Activated naive CD4-positive, alpha-beta T cell treated with anti-CD3 and anti-CD28 coated beads, Interleukin-2, amount 50 U/mL, for 72 hours (primary cell): ENCODE measurements around the gene SMYD3. TPM values are rescaled to one million over a fixed set of nuclear protein-coding genes. Genes with fewer than 3 reads are reported as not detected.

ENCODE experiments used
- ATAC-seq, 2 donors: fragments of 150-1000 bp; cut with Tn5 transposase; 2 replicates each; pipeline ENCODE4 v1.10.0; 2021; ENCODE audit warnings: mild to moderate bottlenecking in 2 of 2, moderate library complexity in 2 of 2
- DNase-seq, 2 donors: peaks; one replicate each; pipeline ENCODE4 v3.0.0; 2021 to 2022; ENCODE audit warnings: low spot score in 2 of 2
- H3K27ac Mint-ChIP-seq, 2 donors: one replicate each; pipeline ENCODE4 v1.8.0; 2022; ENCODE audit warnings: mild to moderate bottlenecking in 2 of 2, mixed read lengths in 2 of 2
- H3K36me3 Mint-ChIP-seq, 2 donors: one replicate each; pipeline ENCODE4 v1.8.0; 2022; ENCODE audit warnings: mixed read lengths in 2 of 2
- H3K9me3 Mint-ChIP-seq, 2 donors: one replicate each; pipeline ENCODE4 v1.8.0; 2022; ENCODE audit warnings: mixed read lengths in 2 of 2
- total RNA-seq, 2 donors: library from RNA; stranded (reverse); gene quantifications; one replicate each; pipeline ENCODE4 v1.2.3, GENCODE V29; 2022

SMYD3 gene
- total RNA-seq: 10 to 100 TPM; 18.5 to 30.1 TPM

- peak; percentile 75 to 86 for DNase-seq
- peak; percentile 92 to 94 for ATAC-seq
- Mint-ChIP-seq H3K36me3 (peaks cover 11 to 19% of the 10 kb centered on the region in 2 donors), H3K27ac (peak within 1 kb of the TSS; percentile 84 to 89), H3K9me3 (no peaks in the 10 kb centered on the region)
Measured at GRCh38 chr1:246506674-246507481, at the start of gene SMYD3. Gene SMYD3, minus strand, starts transcription at chr1:246507279.

- H3K27ac Mint-ChIP-seq: no peak overlapping the region
- H3K9me3 Mint-ChIP-seq: no peaks in the 10 kb centered on the region
- no peak for DNase-seq
- peaks cover 14 to 24% of the 10 kb centered on the region in 2 donors for H3K36me3 Mint-ChIP-seq
- no peak for ATAC-seq
Measured at GRCh38 chr1:246554201-246554600, 47.1 kb upstream of the SMYD3 start.

DNA sequence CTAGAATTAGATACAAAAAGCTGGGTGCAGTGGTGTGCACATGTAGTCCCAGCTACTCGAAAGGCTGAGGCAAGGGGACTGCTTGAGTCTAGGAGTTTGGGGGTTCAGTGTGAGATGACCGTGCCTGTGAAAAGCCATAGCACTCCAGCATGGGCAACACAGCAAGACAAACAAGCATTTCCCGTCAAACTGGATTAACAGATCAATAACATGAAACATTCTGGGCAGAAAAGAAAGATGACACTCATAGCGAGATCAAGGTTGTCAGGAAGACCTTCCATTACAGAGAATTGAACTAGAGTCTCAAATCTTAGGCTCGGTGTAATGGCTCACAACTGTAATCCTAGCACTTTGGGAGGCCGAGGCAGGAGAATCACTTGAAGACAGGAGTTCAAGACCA lies 45.0 kb upstream of the SMYD3 start:
- H3K27ac Mint-ChIP-seq: no peak overlapping the region
- peaks cover 14 to 29% of the 10 kb centered on the region in 2 donors for H3K36me3 Mint-ChIP-seq
- no peak for DNase-seq
- no peaks in the 10 kb centered on the region for H3K9me3 Mint-ChIP-seq
- no peak for ATAC-seq

DNA sequence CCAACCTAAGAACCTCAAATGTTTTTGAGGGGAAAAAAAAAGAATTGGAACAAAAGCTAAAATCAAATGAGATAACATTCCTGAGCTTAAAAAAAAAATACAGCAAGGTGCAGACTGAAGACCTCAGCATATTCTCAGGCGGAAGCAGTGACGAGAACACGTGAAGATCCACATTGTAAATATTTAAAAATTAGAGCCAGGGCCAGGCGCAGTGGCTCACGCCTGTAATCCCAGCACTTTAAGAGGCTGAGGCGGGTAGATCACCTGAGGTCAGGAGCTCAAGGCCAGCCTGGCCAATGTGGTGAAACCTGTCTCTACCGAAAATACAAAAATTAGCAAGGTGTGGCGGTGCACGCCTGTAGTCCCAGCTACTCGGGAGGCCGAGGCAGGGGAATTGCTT lies 43.3 kb upstream of the SMYD3 start:
- Mint-ChIP-seq H3K36me3 (peaks cover 8 to 29% of the 10 kb centered on the region in 2 donors), H3K27ac (no peak overlapping the region), H3K9me3 (no peaks in the 10 kb centered on the region)
- DNase-seq (no peak), ATAC-seq (no peak)

GRCh38 chr1:246549665-246550064 lies 42.6 kb upstream of the SMYD3 start:
- Mint-ChIP-seq H3K9me3 (no peaks in the 10 kb centered on the region), H3K36me3 (peaks cover 8 to 23% of the 10 kb centered on the region in 2 donors), H3K27ac (peak overlapping the region in 1 of 2 donors; percentile 29)
- no peak for DNase-seq
- ATAC-seq: no peak

DNA sequence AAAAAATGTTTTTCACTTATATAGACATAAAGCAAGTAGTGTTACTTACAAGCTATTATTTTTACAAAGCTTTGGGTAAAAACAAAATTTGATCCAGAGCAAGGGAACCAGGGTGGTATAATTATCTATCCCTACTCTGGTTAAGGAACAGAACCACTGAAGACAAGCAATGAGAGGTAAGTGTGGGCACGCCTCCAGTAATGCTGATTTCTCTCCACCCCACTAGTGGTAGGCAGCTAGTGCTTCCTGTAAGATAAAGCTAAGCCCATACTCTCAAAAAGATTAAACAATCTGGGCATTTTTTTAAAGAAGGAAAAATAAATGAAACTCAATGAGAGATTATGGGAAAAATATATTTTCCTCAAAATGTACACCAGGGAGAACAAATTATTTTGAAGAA lies 36.9 kb upstream of the SMYD3 start:
- peaks cover 0 to 11% of the 10 kb centered on the region in 2 donors for H3K36me3 Mint-ChIP-seq
- DNase-seq: no peak
- no peak for ATAC-seq
- no peak overlapping the region for H3K27ac Mint-ChIP-seq
- no peaks in the 10 kb centered on the region for H3K9me3 Mint-ChIP-seq

- Mint-ChIP-seq H3K36me3 (peaks cover 0 to 5% of the 10 kb centered on the region in 2 donors), H3K27ac (no peak overlapping the region), H3K9me3 (no peaks in the 10 kb centered on the region)
- ATAC-seq (no peak), DNase-seq (no peak)
Measured at GRCh38 chr1:246540738-246541491, 33.8 kb upstream of the SMYD3 start.

DNA sequence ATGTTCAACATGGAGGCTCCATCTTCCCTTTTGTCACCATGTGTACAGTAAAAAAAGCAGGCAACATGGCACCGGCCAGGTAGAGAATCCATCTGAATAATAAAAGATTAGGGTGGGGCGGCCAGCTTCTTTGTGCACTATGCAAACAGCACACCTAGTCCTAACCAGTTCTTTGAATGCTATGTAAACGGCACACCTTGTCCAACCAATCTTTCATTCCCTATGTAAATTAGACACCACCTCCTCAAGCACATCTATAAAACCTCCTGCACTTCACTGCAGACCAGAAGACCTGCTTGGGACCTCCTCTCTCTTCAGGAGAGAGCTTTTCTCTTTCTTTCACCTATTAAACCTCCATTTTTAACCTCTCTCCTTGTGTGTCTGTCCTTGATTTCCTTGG lies 30.8 kb upstream of the SMYD3 start:
- no peak for ATAC-seq
- H3K36me3 Mint-ChIP-seq: peaks cover 0 to 5% of the 10 kb centered on the region in 2 donors
- DNase-seq: no peak
- no peaks in the 10 kb centered on the region for H3K9me3 Mint-ChIP-seq
- no peak overlapping the region for H3K27ac Mint-ChIP-seq

DNA sequence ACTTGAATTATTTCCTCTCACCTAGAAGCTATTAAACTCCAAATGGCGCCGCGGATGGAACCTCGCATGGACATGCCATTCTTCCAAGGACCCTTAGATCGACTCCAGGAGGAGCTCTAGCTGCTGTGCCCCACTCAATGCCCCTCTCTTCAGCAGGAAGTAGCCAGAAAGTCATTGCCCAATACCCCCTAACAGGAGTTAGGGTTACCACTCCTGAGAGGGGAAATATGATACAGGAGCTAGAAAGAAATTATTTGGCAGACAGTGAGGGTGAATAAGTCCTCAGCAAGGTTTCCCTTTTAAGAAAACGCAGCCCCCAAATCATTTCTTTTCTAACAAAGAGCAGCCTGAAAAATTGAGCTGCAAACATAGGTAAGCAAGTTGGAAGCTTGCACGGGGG lies 30.4 kb upstream of the SMYD3 start:
- DNase-seq: no peak
- Mint-ChIP-seq H3K27ac (no peak overlapping the region), H3K9me3 (no peaks in the 10 kb centered on the region), H3K36me3 (peaks cover 0 to 5% of the 10 kb centered on the region in 2 donors)
- ATAC-seq: no peak

- Mint-ChIP-seq H3K9me3 (peaks cover 5 to 12% of the 10 kb centered on the region in 2 donors), H3K27ac (no peak overlapping the region), H3K36me3 (peaks cover 0 to 17% of the 10 kb centered on the region in 2 donors)
- ATAC-seq: no peak
- no peak for DNase-seq
Measured at GRCh38 chr1:246534114-246534513, 27.0 kb upstream of the SMYD3 start.

DNA sequence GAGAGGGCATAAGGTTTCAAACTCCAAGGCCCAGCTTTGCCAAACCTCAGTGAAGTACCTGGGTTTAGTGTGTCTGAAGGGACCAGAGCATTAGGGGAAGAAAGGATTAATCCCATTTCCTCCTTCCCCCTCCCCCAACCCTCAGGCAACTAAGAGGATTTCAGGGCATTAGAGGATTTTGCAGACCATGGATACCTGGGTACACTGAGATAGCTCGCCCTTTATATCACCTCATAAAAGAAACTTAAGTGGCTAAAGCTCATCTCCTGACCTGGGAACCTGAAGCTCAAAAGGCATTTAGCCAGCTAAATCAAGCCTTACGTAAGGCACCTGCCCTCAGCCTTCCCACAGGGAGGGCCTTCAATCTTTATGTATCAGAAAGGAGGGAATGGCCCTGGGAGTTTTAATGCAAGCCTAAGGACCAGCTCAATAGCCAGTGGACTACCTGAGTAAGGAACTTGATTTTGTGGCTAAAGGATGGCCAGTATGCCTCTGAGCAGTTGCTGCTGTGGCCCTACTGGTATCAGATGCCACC lies 26.4 kb upstream of the SMYD3 start:
- no peak overlapping the region for H3K27ac Mint-ChIP-seq
- no peak for DNase-seq
- ATAC-seq: no peak
- peaks cover 5 to 14% of the 10 kb centered on the region in 2 donors for H3K9me3 Mint-ChIP-seq
- peaks cover 0 to 17% of the 10 kb centered on the region in 2 donors for H3K36me3 Mint-ChIP-seq

- no peak for ATAC-seq
- Mint-ChIP-seq H3K36me3 (peaks cover 0 to 17% of the 10 kb centered on the region in 2 donors), H3K9me3 (peaks cover 5 to 14% of the 10 kb centered on the region in 2 donors), H3K27ac (no peak overlapping the region)
- DNase-seq: no peak
Measured at GRCh38 chr1:246532519-246532918, 25.4 kb upstream of the SMYD3 start.

GRCh38 chr1:246530482-246530881 lies 23.4 kb upstream of the SMYD3 start:
- DNase-seq (no peak), ATAC-seq (no peak)
- Mint-ChIP-seq H3K27ac (no peak overlapping the region), H3K36me3 (peaks cover 0 to 17% of the 10 kb centered on the region in 2 donors), H3K9me3 (peaks cover 5 to 14% of the 10 kb centered on the region in 2 donors)

- Mint-ChIP-seq H3K36me3 (peaks cover 0 to 17% of the 10 kb centered on the region in 2 donors), H3K9me3 (peaks cover 5 to 14% of the 10 kb centered on the region in 2 donors)
- ATAC-seq: no peak
Measured at GRCh38 chr1:246528933-246529731, 22.1 kb upstream of the SMYD3 start.

DNA sequence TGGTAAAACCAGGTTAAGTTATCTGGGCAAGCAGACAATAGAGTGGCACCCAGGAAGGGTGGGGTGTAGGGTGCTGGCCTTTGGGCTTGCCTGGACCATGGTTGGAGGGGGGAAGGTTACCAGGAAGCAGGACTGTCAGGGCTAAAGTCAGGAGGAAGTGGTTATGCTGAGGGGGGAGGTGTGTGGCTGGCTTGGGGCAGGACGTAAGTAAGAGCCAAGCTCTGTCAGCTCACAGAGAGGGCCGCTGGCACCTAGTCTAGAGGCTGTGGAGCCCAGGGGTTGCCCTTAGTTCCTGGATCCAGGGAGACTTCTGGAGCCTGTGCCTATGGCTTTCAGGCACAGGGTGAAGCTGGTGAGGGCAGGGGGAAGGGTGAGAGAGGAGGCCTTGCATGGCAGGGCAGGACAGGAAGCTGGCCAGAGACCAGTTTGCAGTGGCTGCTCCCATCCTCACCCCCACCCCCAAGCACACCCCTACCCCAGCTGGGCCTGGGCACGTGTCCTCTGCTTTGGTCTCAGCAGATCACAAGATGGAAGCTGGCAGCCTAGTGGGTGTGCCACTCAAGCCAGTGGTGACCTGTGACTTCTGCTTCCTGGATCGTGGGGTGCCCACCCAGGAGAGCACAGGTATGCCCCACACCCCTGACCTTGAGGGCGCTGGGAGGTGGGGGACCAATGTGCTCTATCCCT lies 20.5 kb upstream of the SMYD3 start:
- Mint-ChIP-seq H3K27ac (peak overlapping the region; percentile 75 to 79), H3K36me3 (peaks cover 0 to 17% of the 10 kb centered on the region in 2 donors)

More at GRCh38 chr1:246528933-246529731, 22.1 kb upstream of the SMYD3 start:
- DNase-seq: no peak
- H3K27ac Mint-ChIP-seq: no peak overlapping the region

GRCh38 chr1:246526915-246527314 lies 19.8 kb upstream of the SMYD3 start:
- no peak for DNase-seq
- ATAC-seq: no peak
- H3K9me3 Mint-ChIP-seq: peaks cover 5 to 14% of the 10 kb centered on the region in 2 donors
- peak overlapping the region; percentile 75 to 79 for H3K27ac Mint-ChIP-seq
- H3K36me3 Mint-ChIP-seq: peaks cover 0 to 17% of the 10 kb centered on the region in 2 donors

More for the DNA sequence above, 20.5 kb upstream of the SMYD3 start:
- DNase-seq (no peak), ATAC-seq (peak in 1 of 2 donors; percentile 37)
- H3K9me3 Mint-ChIP-seq: peaks cover 5 to 14% of the 10 kb centered on the region in 2 donors
